HL-60/S4 (cell line): ENCODE data around the gene ANKFY1.

Source experiments
- in situ Hi-C: fragments of 300-500 bp; cut with MboI; formaldehyde crosslinking; loops from 2 replicates; pipeline ENCODE4 v1.14.3; 2022; ENCODE audit warnings: low sequenced_read_pairs

The ANKFY1 gene, protein sequence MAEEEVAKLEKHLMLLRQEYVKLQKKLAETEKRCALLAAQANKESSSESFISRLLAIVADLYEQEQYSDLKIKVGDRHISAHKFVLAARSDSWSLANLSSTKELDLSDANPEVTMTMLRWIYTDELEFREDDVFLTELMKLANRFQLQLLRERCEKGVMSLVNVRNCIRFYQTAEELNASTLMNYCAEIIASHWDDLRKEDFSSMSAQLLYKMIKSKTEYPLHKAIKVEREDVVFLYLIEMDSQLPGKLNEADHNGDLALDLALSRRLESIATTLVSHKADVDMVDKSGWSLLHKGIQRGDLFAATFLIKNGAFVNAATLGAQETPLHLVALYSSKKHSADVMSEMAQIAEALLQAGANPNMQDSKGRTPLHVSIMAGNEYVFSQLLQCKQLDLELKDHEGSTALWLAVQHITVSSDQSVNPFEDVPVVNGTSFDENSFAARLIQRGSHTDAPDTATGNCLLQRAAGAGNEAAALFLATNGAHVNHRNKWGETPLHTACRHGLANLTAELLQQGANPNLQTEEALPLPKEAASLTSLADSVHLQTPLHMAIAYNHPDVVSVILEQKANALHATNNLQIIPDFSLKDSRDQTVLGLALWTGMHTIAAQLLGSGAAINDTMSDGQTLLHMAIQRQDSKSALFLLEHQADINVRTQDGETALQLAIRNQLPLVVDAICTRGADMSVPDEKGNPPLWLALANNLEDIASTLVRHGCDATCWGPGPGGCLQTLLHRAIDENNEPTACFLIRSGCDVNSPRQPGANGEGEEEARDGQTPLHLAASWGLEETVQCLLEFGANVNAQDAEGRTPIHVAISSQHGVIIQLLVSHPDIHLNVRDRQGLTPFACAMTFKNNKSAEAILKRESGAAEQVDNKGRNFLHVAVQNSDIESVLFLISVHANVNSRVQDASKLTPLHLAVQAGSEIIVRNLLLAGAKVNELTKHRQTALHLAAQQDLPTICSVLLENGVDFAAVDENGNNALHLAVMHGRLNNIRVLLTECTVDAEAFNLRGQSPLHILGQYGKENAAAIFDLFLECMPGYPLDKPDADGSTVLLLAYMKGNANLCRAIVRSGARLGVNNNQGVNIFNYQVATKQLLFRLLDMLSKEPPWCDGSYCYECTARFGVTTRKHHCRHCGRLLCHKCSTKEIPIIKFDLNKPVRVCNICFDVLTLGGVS

DNA sequence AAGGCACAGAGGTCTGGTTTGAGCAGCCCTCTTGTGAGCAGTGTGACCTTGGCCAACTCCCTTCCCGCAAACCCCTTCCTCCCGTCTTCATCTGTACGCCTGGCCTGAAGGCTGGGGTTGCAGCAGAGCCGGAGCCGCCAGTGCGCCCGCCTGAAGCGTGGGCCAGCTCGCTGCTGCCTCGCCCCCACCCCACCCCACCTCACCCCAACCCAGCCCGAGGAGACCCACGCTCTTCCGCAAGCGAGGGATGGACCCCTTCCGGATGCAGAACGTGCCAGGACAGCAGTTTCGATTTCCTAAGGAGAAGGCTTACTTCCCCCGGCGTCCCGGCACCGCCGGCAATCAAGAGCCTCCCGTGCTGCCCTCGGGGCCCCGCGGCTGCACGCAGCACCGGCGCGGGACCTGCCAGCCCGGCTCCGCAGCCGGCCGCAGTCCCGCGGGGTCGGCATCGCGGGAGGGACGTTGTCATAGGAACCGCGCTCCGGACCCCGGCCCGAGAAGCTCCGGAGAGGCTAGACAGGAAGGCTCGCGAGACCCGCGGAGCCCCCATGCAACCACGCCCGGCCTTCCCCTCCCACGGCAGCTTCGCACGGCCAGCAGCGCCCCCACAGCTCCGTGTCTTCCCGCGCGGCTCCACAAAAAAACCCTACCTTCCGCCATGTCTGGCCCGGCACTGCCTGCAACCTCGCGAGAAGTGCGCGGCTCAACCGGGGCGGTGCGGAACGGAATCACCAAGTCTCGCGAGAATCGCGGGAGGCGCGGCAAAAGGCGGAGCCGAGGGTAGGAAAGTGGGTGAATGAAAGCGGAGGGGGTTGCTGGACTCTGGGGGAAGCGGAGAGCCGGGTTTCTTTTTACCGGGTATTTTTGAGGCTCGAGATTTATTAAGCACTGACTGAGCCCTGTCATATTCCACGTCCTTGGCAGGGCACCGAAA is at the start of gene ANKFY1:
Gene ANKFY1, minus strand, starts transcription at position 698 of the 934 bp plus-strand sequence. Its CDS starts 38 bp downstream, at position 660.
- in situ Hi-C loops = no loop called here

DNA sequence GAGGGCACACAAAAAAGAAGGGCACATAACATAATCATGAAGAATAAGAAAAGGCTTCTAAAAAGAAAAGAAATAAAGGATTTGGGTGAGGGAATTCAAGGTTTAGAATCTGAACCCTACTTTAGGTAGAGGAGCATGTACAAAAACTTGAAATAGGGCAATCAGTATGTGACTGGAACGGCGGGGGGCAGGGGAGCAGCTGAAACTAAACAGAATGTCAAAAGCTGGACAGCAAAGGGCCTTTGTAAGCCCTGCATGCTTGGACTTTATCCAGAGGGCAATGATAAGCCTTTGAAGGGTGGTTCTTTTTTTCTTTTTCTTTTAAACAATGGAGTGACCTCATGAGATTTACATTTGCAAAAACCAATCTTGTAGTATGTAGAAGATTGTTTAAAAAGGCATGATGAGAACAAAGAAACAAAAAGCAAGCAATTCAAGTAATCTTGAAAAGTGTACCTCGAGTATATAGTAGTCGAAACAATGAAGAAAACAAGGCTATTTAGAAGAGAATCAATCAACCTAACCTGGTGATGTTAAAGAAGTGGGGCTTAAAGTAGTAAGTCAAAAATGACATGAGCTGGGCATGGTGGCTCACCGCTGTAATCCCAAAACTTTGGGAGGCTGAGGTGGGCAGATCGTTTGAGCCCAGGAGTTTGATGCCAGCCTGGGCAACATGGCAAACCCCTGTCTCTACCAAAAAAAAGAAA is 46.7 kb upstream of the ANKFY1 start:
- in situ Hi-C loops = no loop called here

DNA sequence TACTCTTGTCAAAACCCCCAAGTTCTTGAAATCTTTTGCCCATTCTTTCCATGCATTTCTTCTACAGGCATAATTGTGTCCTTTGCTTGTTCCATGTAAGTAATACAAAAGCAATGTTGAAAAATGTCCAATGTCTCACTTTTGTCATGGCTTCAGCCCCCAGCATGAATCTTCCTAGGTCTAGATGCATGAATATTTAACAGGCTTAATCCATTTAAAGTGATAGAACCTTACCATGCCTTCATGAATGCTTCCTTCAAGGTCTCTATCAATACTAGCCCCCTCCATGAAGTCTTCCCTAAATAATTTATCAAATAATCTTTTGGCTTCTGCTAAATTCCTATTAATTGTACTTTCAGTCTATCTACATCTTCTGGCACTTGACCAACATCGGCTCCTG is 46.1 kb upstream of the ANKFY1 start:
- in situ Hi-C loops = no loop called here

GRCh38 chr17:4307179-4307930 is 43.6 kb upstream of the ANKFY1 start:
- in situ Hi-C loops = no loop called here

- in situ Hi-C loops = no loop called here
Measured at GRCh38 chr17:4305224-4305623, 41.4 kb upstream of the ANKFY1 start.

GRCh38 chr17:4304417-4305027 is 40.7 kb upstream of the ANKFY1 start:
- in situ Hi-C loops = no loop called here

DNA sequence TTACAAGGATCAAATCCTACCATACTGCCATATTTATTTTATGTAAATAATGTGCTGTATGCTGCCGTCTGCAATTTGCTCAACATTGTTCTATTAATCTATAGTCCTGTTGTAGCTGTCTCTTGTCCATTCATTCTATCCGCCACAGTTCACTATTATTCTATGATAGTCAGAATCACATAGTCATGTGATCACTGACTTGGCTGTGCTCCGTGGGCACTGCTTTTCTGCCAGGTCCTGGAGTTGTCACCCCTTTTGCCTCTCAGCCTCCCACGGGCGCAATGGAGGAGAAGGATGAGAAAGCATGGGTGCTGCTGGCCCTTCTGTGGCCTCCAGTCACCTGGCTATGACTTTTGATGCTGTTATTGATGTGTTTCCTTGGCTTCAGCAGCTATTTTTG is 37.3 kb upstream of the ANKFY1 start:
- in situ Hi-C loops = no loop called here

DNA sequence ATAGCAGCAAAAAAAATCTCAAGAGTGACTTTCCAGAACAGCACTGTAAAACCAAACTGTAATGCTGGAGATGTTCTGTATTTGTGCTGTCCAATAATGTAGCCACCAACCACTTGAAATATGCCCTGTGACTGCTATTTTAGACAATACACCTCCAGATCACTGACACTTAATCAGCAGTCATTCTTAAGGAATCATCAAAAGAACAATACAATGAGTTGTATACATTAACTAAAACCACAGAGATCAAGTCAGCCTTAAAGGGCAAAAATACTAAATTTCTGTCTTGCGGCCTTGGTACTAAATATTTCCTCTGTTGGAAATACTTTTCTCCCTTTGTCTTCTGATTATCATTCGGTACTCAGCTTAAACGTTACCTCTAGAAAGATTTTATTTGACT is 33.6 kb upstream of the ANKFY1 start:
- in situ Hi-C loops = no loop called here

GRCh38 chr17:4295686-4296085 is 31.9 kb upstream of the ANKFY1 start:
- in situ Hi-C loops = no loop called here

- in situ Hi-C loops = no loop called here
Measured at GRCh38 chr17:4293572-4293971, 29.8 kb upstream of the ANKFY1 start.

- in situ Hi-C loops = no loop called here
Measured at GRCh38 chr17:4287710-4288109, 23.9 kb upstream of the ANKFY1 start.

GRCh38 chr17:4276514-4276913 is 12.7 kb upstream of the ANKFY1 start:
- in situ Hi-C loops = no loop called here

DNA sequence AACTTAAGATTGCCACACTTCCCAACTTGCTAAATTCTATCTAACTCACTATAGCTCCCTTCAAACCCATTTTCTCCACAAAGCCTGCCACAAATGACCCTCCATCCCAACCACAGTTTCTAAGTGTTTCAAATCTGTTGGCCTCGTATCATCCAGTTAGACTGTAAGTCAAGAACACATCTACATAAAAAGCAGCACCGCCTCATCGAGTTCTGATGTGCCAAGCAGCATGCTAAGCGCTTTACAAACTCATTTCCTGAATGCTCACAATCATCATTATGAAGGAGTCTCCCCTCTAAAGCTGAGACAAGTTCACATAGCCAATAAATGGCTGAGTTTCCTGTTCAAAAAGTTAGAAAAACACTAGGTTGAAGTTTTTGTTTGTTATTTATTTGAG is 9.2 kb upstream of the ANKFY1 start:
- in situ Hi-C loops = no loop called here

- in situ Hi-C loops = no loop called here
Measured at GRCh38 chr17:4272213-4272971, 8.6 kb upstream of the ANKFY1 start.

DNA sequence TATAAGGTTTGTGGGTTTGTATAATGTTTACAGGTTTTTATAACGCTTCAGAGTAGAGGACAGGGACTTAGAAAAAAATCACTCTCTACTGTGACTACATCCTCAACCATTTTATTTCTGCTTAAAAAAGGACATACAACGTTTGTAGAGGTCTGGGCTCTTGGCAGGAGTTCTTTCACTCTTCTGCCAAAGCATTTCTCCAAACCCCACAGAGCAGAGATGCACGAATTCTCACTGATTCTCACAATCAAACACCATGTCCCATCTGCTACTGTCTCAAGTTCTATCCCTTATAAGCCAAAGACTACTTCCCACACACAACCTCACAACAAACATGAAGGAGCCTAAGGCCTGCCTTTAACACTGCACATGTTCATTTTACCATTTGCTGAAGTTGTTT is 7.0 kb upstream of the ANKFY1 start:
- in situ Hi-C loops = no loop called here

GRCh38 chr17:4269915-4270314 is 6.1 kb upstream of the ANKFY1 start:
- in situ Hi-C loops = no loop called here

GRCh38 chr17:4267402-4267801 is 3.6 kb upstream of the ANKFY1 start:
- in situ Hi-C loops = no loop called here

DNA sequence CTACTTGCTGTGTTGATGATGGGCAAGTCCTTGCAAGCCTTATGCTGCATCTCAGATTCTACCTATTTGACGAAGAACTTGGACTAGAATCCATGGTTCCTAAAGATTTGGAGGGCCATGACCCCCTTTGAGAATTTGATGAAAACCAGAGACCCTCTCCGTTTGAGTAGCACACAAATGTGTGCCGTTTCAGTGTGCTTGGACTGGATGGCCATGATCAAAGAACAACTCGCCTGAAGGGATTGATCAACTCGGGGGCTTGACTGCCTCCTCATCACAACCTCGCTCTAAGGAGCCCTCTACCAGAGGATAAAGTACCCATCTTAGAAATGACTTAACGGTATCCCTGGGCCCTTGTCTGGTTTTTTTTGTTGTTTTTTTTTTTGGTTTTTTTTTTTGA is 2.8 kb upstream of the ANKFY1 start:
- in situ Hi-C loops = no loop called here
